HepG2 (cell line): ENCODE results near the gene SLC48A1. TPM values are rescaled to one million over a fixed set of nuclear protein-coding genes. Genes with fewer than 3 reads are reported as not detected.

Source experiments
- CBX2 ChIP-seq, 2 experiments: fragments of 200-600 bp in 1 of 2; sonication (generic); formaldehyde crosslinking in 1 of 2; IDR thresholded peaks; 2 replicates each; pipeline versions ENCODE4 v1.7.0 to v1.8.1; 2018 to 2022; ENCODE audit warnings: low read depth in 2 of 2, low read length in 1 of 2, mild to moderate bottlenecking in 1 of 2, missing genetic modification reagents in 1 of 2
- MXI1 ChIP-seq: IDR thresholded peaks from 3 replicates; pipeline ENCODE4 v1.6.1; 2012; ENCODE audit warnings: low read depth, low read length, inconsistent platforms, borderline replicate concordance
- NBN ChIP-seq: fragments of 450-650 bp; conservative IDR thresholded peaks from 2 replicates; pipeline ENCODE4 v1.6.1; 2017
- NONO ChIP-seq, 2 experiments: fragments of 450-650 bp in 1 of 2; sonication (generic) in 1 of 2; formaldehyde crosslinking in 1 of 2; IDR thresholded peaks in 1 of 2; conservative IDR thresholded peaks in 1 of 2; 2 replicates each; pipeline versions ENCODE4 v1.6.1 to v1.8.0; 2017 to 2022; ENCODE audit warnings: mild to moderate bottlenecking in 1 of 2, missing genetic modification reagents in 1 of 2, moderate library complexity in 1 of 2
- PHF8 ChIP-seq: sonication (generic); formaldehyde crosslinking; IDR thresholded peaks from 2 replicates; pipeline ENCODE4 v1.5.0; 2020; ENCODE audit warnings: missing genetic modification reagents
- SRSF4 ChIP-seq: fragments of 200-400 bp; formaldehyde crosslinking; IDR thresholded peaks from one replicate; pipeline ENCODE4 v1.6.1; 2018; ENCODE audit warnings: mild to moderate bottlenecking, low read depth, low read length, moderate library complexity; ENCODE audit not compliant: poor library complexity, severe bottlenecking
- ZNF292 ChIP-seq: sonication (generic); formaldehyde crosslinking; IDR thresholded peaks from 2 replicates; pipeline ENCODE4 v1.8.1; 2022; ENCODE audit warnings: mild to moderate bottlenecking, low read depth, missing genetic modification reagents, borderline replicate concordance
- ZNF441 ChIP-seq: sonication (generic); formaldehyde crosslinking; IDR thresholded peaks from 2 replicates; pipeline ENCODE4 v1.7.0; 2021; ENCODE audit warnings: missing genetic modification reagents, borderline replicate concordance
- polyA plus RNA-seq, 8 experiments: library from polyadenylated mRNA; depleted of rRNA in 3 of 8; stranded (reverse) in 7 of 8; unstranded in 1 of 8; fragments of >200 nt; fragmentation: Illumina TruSeq in 4 of 8; extraction: Trizol in 4 of 8; gene quantifications; 2 replicates each; pipeline versions ENCODE4 v1.2.1 to v1.2.3, GENCODE V29; 2011 to 2016; ENCODE audit warnings: low read depth in 4 of 8, missing spikeins in 1 of 8, mixed read lengths in 1 of 8; ENCODE audit not compliant: insufficient read depth in 1 of 8
- total RNA-seq, 5 experiments: library from RNA; depleted of rRNA; stranded (reverse); fragments of >200 nt; fragmentation: Illumina TruSeq; extraction: Trizol; gene quantifications; 2 replicates each; pipeline ENCODE4 v1.2.3, GENCODE V29; 2016; ENCODE audit warnings: low read depth in 1 of 5
- TF ChIP-seq, protein P1 (sequence below): sonication (generic); formaldehyde crosslinking; IDR thresholded peaks from 2 replicates; pipeline ENCODE4 v1.4.0; 2020; ENCODE audit warnings: missing genetic modification reagents
- TF ChIP-seq, protein P2 (sequence below): sonication (generic); formaldehyde crosslinking; IDR thresholded peaks from 2 replicates; pipeline ENCODE4 v1.4.0; 2020; ENCODE audit warnings: missing genetic modification reagents, mild to moderate bottlenecking, borderline replicate concordance
- TF ChIP-seq, protein P3 (sequence below): sonication (generic); formaldehyde crosslinking; conservative IDR thresholded peaks from 2 replicates; pipeline ENCODE4 v1.4.0; 2020; ENCODE audit warnings: missing genetic modification reagents
- TF ChIP-seq, protein P4 (sequence below): sonication (generic); formaldehyde crosslinking; IDR thresholded peaks from 2 replicates; pipeline ENCODE4 v1.9.0; 2021; ENCODE audit warnings: mild to moderate bottlenecking, missing genetic modification reagents
- TF ChIP-seq, protein P5 (sequence below): sonication (generic); formaldehyde crosslinking; IDR thresholded peaks from 2 replicates; pipeline ENCODE4 v1.4.0; 2020; ENCODE audit warnings: mild to moderate bottlenecking, missing genetic modification reagents

The SLC48A1 gene
- total and polyA plus RNA-seq, 2 of the 13 experiments (the other 11 are each of a cell fraction or from before 2014, with no cell fraction given), result 2.2 to 3.7 TPM

DNA sequence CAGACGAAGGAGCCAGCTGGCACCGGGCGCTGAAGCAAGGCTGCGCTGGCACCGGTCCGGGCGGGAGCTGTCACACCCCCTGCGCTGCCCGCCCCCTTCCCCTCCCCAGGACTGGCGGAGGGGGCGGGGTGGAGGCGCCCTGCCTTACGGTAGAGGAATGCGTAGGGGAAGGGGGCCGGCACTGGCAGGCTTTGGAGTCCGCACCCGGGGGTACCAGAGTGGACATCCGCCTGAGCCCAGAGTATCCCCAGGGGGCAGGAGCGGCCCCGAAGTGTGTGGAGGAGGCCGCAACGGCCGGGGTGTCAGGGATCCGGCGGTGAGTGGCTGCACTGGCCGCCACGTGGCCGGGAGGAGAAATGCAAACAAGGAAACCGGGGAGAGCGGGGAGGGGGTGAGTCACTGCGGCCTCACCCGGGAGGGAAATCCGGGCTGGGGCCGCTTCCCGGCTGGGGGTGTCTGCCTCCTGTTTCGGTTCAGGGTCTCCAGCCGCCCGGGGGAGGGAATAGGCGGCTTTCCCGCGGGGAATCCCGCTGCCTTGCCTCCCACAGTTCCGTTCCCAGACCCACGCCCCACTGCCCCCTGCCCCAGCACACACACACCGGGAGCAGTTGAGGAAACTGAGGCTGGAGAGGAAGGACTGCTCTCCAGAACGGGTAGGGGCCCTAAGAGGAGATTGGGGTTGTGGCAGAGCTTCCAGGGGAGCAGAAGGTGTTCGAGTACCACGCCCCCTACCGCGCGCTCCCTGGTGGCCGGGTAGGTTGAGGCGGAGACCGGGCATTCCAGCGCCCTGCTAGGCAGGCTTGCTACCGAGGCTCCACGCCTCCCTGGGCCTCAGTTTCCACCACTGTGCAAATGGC is 14.0 kb upstream of the SLC48A1 start, which contains the start of gene RAPGEF3 (continued):
- TF ChIP-seq ZNF292 (CRISPR knock-in tag) (no peak), PHF8 (CRISPR knock-in tag) (no peak), CBX2 (IDR thresholded peaks at IDR 0.05; ENCODE audit: low read depth, low read length) (no peak), CBX2 (CRISPR knock-in tag; IDR thresholded peaks at IDR 0.05; ENCODE audit: low read depth) (no peak), MXI1 (peak; percentile 76; the same call in 1 of the 3 replicates), NBN (no peak), ZNF441 (CRISPR knock-in tag) (0 out of 2 replicates have a peak, but pooled peaks have one; percentile 59), SRSF4 (no peak), NONO (IDR thresholded peaks at IDR 0.05) (no peak), NONO (CRISPR knock-in tag; conservative IDR thresholded peaks at IDR 0.05) (no peak)
- TF ChIP-seq, protein P1, sequence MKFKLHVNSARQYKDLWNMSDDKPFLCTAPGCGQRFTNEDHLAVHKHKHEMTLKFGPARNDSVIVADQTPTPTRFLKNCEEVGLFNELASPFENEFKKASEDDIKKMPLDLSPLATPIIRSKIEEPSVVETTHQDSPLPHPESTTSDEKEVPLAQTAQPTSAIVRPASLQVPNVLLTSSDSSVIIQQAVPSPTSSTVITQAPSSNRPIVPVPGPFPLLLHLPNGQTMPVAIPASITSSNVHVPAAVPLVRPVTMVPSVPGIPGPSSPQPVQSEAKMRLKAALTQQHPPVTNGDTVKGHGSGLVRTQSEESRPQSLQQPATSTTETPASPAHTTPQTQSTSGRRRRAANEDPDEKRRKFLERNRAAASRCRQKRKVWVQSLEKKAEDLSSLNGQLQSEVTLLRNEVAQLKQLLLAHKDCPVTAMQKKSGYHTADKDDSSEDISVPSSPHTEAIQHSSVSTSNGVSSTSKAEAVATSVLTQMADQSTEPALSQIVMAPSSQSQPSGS (CRISPR knock-in tag), result no peak
- TF ChIP-seq, protein P2, sequence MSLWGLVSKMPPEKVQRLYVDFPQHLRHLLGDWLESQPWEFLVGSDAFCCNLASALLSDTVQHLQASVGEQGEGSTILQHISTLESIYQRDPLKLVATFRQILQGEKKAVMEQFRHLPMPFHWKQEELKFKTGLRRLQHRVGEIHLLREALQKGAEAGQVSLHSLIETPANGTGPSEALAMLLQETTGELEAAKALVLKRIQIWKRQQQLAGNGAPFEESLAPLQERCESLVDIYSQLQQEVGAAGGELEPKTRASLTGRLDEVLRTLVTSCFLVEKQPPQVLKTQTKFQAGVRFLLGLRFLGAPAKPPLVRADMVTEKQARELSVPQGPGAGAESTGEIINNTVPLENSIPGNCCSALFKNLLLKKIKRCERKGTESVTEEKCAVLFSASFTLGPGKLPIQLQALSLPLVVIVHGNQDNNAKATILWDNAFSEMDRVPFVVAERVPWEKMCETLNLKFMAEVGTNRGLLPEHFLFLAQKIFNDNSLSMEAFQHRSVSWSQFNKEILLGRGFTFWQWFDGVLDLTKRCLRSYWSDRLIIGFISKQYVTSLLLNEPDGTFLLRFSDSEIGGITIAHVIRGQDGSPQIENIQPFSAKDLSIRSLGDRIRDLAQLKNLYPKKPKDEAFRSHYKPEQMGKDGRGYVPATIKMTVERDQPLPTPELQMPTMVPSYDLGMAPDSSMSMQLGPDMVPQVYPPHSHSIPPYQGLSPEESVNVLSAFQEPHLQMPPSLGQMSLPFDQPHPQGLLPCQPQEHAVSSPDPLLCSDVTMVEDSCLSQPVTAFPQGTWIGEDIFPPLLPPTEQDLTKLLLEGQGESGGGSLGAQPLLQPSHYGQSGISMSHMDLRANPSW (CRISPR knock-in tag), result no peak
- TF ChIP-seq, protein P3, sequence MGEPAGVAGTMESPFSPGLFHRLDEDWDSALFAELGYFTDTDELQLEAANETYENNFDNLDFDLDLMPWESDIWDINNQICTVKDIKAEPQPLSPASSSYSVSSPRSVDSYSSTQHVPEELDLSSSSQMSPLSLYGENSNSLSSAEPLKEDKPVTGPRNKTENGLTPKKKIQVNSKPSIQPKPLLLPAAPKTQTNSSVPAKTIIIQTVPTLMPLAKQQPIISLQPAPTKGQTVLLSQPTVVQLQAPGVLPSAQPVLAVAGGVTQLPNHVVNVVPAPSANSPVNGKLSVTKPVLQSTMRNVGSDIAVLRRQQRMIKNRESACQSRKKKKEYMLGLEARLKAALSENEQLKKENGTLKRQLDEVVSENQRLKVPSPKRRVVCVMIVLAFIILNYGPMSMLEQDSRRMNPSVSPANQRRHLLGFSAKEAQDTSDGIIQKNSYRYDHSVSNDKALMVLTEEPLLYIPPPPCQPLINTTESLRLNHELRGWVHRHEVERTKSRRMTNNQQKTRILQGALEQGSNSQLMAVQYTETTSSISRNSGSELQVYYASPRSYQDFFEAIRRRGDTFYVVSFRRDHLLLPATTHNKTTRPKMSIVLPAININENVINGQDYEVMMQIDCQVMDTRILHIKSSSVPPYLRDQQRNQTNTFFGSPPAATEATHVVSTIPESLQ (CRISPR knock-in tag), result no peak
- TF ChIP-seq, protein P4, sequence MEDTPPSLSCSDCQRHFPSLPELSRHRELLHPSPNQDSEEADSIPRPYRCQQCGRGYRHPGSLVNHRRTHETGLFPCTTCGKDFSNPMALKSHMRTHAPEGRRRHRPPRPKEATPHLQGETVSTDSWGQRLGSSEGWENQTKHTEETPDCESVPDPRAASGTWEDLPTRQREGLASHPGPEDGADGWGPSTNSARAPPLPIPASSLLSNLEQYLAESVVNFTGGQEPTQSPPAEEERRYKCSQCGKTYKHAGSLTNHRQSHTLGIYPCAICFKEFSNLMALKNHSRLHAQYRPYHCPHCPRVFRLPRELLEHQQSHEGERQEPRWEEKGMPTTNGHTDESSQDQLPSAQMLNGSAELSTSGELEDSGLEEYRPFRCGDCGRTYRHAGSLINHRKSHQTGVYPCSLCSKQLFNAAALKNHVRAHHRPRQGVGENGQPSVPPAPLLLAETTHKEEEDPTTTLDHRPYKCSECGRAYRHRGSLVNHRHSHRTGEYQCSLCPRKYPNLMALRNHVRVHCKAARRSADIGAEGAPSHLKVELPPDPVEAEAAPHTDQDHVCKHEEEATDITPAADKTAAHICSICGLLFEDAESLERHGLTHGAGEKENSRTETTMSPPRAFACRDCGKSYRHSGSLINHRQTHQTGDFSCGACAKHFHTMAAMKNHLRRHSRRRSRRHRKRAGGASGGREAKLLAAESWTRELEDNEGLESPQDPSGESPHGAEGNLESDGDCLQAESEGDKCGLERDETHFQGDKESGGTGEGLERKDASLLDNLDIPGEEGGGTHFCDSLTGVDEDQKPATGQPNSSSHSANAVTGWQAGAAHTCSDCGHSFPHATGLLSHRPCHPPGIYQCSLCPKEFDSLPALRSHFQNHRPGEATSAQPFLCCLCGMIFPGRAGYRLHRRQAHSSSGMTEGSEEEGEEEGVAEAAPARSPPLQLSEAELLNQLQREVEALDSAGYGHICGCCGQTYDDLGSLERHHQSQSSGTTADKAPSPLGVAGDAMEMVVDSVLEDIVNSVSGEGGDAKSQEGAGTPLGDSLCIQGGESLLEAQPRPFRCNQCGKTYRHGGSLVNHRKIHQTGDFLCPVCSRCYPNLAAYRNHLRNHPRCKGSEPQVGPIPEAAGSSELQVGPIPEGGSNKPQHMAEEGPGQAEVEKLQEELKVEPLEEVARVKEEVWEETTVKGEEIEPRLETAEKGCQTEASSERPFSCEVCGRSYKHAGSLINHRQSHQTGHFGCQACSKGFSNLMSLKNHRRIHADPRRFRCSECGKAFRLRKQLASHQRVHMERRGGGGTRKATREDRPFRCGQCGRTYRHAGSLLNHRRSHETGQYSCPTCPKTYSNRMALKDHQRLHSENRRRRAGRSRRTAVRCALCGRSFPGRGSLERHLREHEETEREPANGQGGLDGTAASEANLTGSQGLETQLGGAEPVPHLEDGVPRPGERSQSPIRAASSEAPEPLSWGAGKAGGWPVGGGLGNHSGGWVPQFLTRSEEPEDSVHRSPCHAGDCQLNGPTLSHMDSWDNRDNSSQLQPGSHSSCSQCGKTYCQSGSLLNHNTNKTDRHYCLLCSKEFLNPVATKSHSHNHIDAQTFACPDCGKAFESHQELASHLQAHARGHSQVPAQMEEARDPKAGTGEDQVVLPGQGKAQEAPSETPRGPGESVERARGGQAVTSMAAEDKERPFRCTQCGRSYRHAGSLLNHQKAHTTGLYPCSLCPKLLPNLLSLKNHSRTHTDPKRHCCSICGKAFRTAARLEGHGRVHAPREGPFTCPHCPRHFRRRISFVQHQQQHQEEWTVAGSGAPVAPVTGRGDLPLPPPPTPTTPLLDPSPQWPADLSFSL (CRISPR knock-in tag), result no peak
- TF ChIP-seq, protein P5, sequence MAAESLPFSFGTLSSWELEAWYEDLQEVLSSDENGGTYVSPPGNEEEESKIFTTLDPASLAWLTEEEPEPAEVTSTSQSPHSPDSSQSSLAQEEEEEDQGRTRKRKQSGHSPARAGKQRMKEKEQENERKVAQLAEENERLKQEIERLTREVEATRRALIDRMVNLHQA (CRISPR knock-in tag), result no peak
